SK-N-SH treated with all-trans-retinoic acid at 6 μM for 48 hours (cell line): ENCODE data around the gene AKAP6.

ENCODE experiments used
- ATAC-seq: fragments of 200-7000 bp; cut with Tn5 transposase; 3 replicates; pipeline ENCODE4 v1.9.1; 2020; ENCODE audit warnings: mild to moderate bottlenecking, moderate library complexity
- ARNTL ChIP-seq: fragments of 450-650 bp; formaldehyde crosslinking; IDR thresholded peaks from 2 replicates; pipeline ENCODE4 v1.5.0; 2020; ENCODE audit warnings: low read depth, mild to moderate bottlenecking, moderate library complexity, borderline replicate concordance
- BACH2 ChIP-seq: fragments of 250-450 bp; sonication (Bioruptor Pico); IDR thresholded peaks from 2 replicates; pipeline ENCODE4 v1.9.0; 2021; ENCODE audit warnings: mild to moderate bottlenecking, borderline replicate concordance
- CREB5 ChIP-seq: fragments of 250-450 bp; sonication (Bioruptor Pico); IDR thresholded peaks from 2 replicates; pipeline ENCODE4 v1.5.1; 2020; ENCODE audit warnings: low read depth, mild to moderate bottlenecking, moderate library complexity
- CSDC2 ChIP-seq: fragments of 250-450 bp; sonication (Bioruptor Pico); IDR thresholded peaks from 2 replicates; pipeline ENCODE4 v1.5.0; 2020; ENCODE audit warnings: mild to moderate bottlenecking, moderate library complexity
- CSRNP3 ChIP-seq: fragments of 250-450 bp; sonication (Bioruptor Pico); IDR thresholded peaks from 2 replicates; pipeline ENCODE4 v1.5.1; 2021; ENCODE audit warnings: mild to moderate bottlenecking, moderate library complexity
- ESRRG ChIP-seq: fragments of 250-450 bp; sonication (Bioruptor Pico); IDR thresholded peaks from 2 replicates; pipeline ENCODE4 v1.6.1; 2021; ENCODE audit warnings: mild to moderate bottlenecking
- GLIS3 ChIP-seq: fragments of 250-450 bp; sonication (Bioruptor Pico); IDR thresholded peaks from 2 replicates; pipeline ENCODE4 v1.5.0; 2020; ENCODE audit warnings: mild to moderate bottlenecking, moderate library complexity
- ISL1 ChIP-seq: fragments of 250-450 bp; sonication (Bioruptor Pico); IDR thresholded peaks from 2 replicates; pipeline ENCODE4 v2.1.2; 2022; ENCODE audit warnings: mild to moderate bottlenecking, moderate library complexity
- OSR1 ChIP-seq: fragments of 250-450 bp; sonication (Bioruptor Pico); IDR thresholded peaks from 2 replicates; pipeline ENCODE4 v1.8.0; 2022; ENCODE audit warnings: moderate library complexity, mild to moderate bottlenecking, inconsistent platforms
- PATZ1 ChIP-seq: fragments of 250-450 bp; sonication (Bioruptor Pico); IDR thresholded peaks from 2 replicates; pipeline ENCODE4 v1.8.0; 2020; ENCODE audit warnings: mild to moderate bottlenecking, moderate library complexity, borderline replicate concordance
- POU6F1 ChIP-seq: fragments of 250-450 bp; sonication (Bioruptor Pico); IDR thresholded peaks from 2 replicates; pipeline ENCODE4 v1.8.0; 2021; ENCODE audit warnings: low read depth, mild to moderate bottlenecking, moderate library complexity, borderline replicate concordance
- PPARA ChIP-seq: fragments of 250-450 bp; sonication (Bioruptor Pico); IDR thresholded peaks from 2 replicates; pipeline ENCODE4 v1.5.0; 2020; ENCODE audit warnings: mild to moderate bottlenecking, borderline replicate concordance
- RARB ChIP-seq: fragments of 250-450 bp; sonication (Bioruptor Pico); IDR thresholded peaks from 2 replicates; pipeline ENCODE4 v1.8.0; 2021; ENCODE audit warnings: mild to moderate bottlenecking, moderate library complexity
- SNAI2 ChIP-seq: fragments of 250-450 bp; sonication (Bioruptor Pico); IDR thresholded peaks from 2 replicates; pipeline ENCODE4 v1.5.0; 2020; ENCODE audit warnings: mild to moderate bottlenecking, moderate library complexity
- TCF4 ChIP-seq: fragments of 250-450 bp; sonication (Bioruptor Pico); IDR thresholded peaks from 2 replicates; pipeline ENCODE4 v1.8.0; 2021; ENCODE audit warnings: mild to moderate bottlenecking, moderate library complexity, borderline replicate concordance
- TOX ChIP-seq: fragments of 250-450 bp; sonication (Bioruptor Pico); IDR thresholded peaks from 2 replicates; pipeline ENCODE4 v1.8.0; 2021; ENCODE audit warnings: mild to moderate bottlenecking, moderate library complexity, borderline replicate concordance
- TSHZ2 ChIP-seq: fragments of 250-450 bp; sonication (Bioruptor Pico); IDR thresholded peaks from 2 replicates; pipeline ENCODE4 v1.5.0; 2020; ENCODE audit warnings: mild to moderate bottlenecking, moderate library complexity
- ZC3H10 ChIP-seq: fragments of 250-450 bp; sonication (Bioruptor Pico); IDR thresholded peaks from 2 replicates; pipeline ENCODE4 v1.5.1; 2021; ENCODE audit warnings: mild to moderate bottlenecking, moderate library complexity
- ZFP30 ChIP-seq: fragments of 450-650 bp; formaldehyde crosslinking; IDR thresholded peaks from 2 replicates; pipeline ENCODE4 v1.5.0; 2022; ENCODE audit warnings: mild to moderate bottlenecking, moderate library complexity
- ZNF565 ChIP-seq: fragments of 450-650 bp; formaldehyde crosslinking; conservative IDR thresholded peaks from 2 replicates; pipeline ENCODE4 v1.5.0; 2020; ENCODE audit warnings: low read depth, mild to moderate bottlenecking, moderate library complexity

The AKAP6 gene

GRCh38 chr14:32601906-32602305 lies 272.8 kb downstream of the AKAP6 start:
- TF ChIP-seq TCF4 (CRISPR knock-in tag) = no peak
- peak; percentile 64; the same call in 2 of the 3 replicates for ATAC-seq

- TF ChIP-seq ISL1 = no peak
- TF ChIP-seq PPARA (CRISPR knock-in tag) = no peak
- TF ChIP-seq ZFP30 = no peak
- no peak for TF ChIP-seq CSDC2
- TF ChIP-seq CREB5 (CRISPR knock-in tag) = no peak
- TF ChIP-seq POU6F1 = no peak
- TF ChIP-seq ARNTL = no peak
- no peak for TF ChIP-seq OSR1 (CRISPR knock-in tag)
- no peak for ATAC-seq
Measured at GRCh38 chr14:32602699-32603098, 273.6 kb downstream of the AKAP6 start.

GRCh38 chr14:32603992-32604565 lies 275.0 kb downstream of the AKAP6 start:
- ATAC-seq = no peak
- TF ChIP-seq ZC3H10 (CRISPR knock-in tag) (no peak), ARNTL (no peak), TSHZ2 (no peak), TCF4 (CRISPR knock-in tag) (no peak), POU6F1 (no peak), ESRRG (CRISPR knock-in tag) (no peak), CREB5 (CRISPR knock-in tag) (no peak), OSR1 (CRISPR knock-in tag) (no peak), RARB (CRISPR knock-in tag) (no peak), CSDC2 (no peak), GLIS3 (no peak), SNAI2 (no peak), CSRNP3 (CRISPR knock-in tag) (no peak), PPARA (CRISPR knock-in tag) (no peak), ZNF565 (CRISPR knock-in tag) (no peak), BACH2 (CRISPR knock-in tag) (no peak)

GRCh38 chr14:32606301-32606700 lies 277.2 kb downstream of the AKAP6 start:
- ATAC-seq = no peak
- TF ChIP-seq GLIS3 = no peak
- no peak for TF ChIP-seq CSRNP3 (CRISPR knock-in tag)
- no peak for TF ChIP-seq PATZ1
- no peak for TF ChIP-seq TOX
- no peak for TF ChIP-seq CREB5 (CRISPR knock-in tag)
- TF ChIP-seq RARB (CRISPR knock-in tag) = no peak
- TF ChIP-seq BACH2 (CRISPR knock-in tag) = no peak
- TF ChIP-seq ZC3H10 (CRISPR knock-in tag) = no peak
- no peak for TF ChIP-seq PPARA (CRISPR knock-in tag)
- no peak for TF ChIP-seq ZFP30
- no peak for TF ChIP-seq TCF4 (CRISPR knock-in tag)
